Ramos (cell line): ENCODE data around the gene HMGA1.

Experiments used
- in situ Hi-C: fragments of 300-500 bp; cut with MboI; formaldehyde crosslinking; loops from one replicate; pipeline ENCODE4 v1.14.3; 2022; ENCODE audit warnings: low sequenced_read_pairs; ENCODE audit not compliant: unreplicated experiment

Gene HMGA1

GRCh38 chr6:34223956-34224940, 12.4 kb upstream of the HMGA1 start:
- in situ Hi-C loops = no loop called here

- in situ Hi-C loops = no loop called here
Measured at GRCh38 chr6:34225551-34225950, 11.1 kb upstream of the HMGA1 start.

- in situ Hi-C loops = no loop called here
Measured at GRCh38 chr6:34226066-34226465, 10.6 kb upstream of the HMGA1 start.

- in situ Hi-C loops = no loop called here
Measured at GRCh38 chr6:34226731-34227586, 9.7 kb upstream of the HMGA1 start.

GRCh38 chr6:34227761-34228421, 8.8 kb upstream of the HMGA1 start:
- in situ Hi-C loops = no loop called here

- in situ Hi-C loops = no loop called here
Measured at GRCh38 chr6:34229877-34230276, 6.8 kb upstream of the HMGA1 start.

- in situ Hi-C loops = no loop called here
Measured at GRCh38 chr6:34230653-34231371, 5.9 kb upstream of the HMGA1 start.

GRCh38 chr6:34231566-34232336, 4.9 kb upstream of the HMGA1 start:
- in situ Hi-C loops = no loop called here

- in situ Hi-C loops = no loop called here
Measured at GRCh38 chr6:34232901-34233300, 3.8 kb upstream of the HMGA1 start.

- in situ Hi-C loops = no loop called here
Measured at GRCh38 chr6:34233867-34234266, 2.8 kb upstream of the HMGA1 start.

GRCh38 chr6:34234667-34235306, 1.9 kb upstream of the HMGA1 start:
- in situ Hi-C loops = no loop called here

GRCh38 chr6:34235307-34236130, 1.2 kb upstream of the HMGA1 start:
- in situ Hi-C loops = no loop called here

- in situ Hi-C loops = no loop called here
Measured at GRCh38 chr6:34236131-34236442, 586 bp upstream of the HMGA1 start.

- in situ Hi-C loops = no loop called here
Measured at GRCh38 chr6:34237316-34237721, 646 bp downstream of the HMGA1 start.

GRCh38 chr6:34237722-34238584, 1.3 kb downstream of the HMGA1 start:
- in situ Hi-C loops = no loop called here

- in situ Hi-C loops = no loop called here
Measured at GRCh38 chr6:34238585-34239499, 2.2 kb downstream of the HMGA1 start.
